Mucosa of stomach (tissue), 1 donor: ENCODE results near the gene DOC2A.
A peak's percentile ranks its signal among the peaks of the same experiment; 100 is the strongest.

Experiments
- H3K27me3 ChIP-seq: one replicate; pipeline ENCODE4 v1.7.0; 2013; ENCODE audit warnings: mild to moderate bottlenecking, low read length; ENCODE audit not compliant: control insufficient read depth, insufficient read depth
- H3K36me3 ChIP-seq: one replicate; pipeline ENCODE4 v1.7.0; 2013; ENCODE audit warnings: low read length; ENCODE audit not compliant: control insufficient read depth, insufficient read depth
- H3K4me1 ChIP-seq: one replicate; pipeline ENCODE4 v1.7.0; 2013; ENCODE audit warnings: mild to moderate bottlenecking, low read length; ENCODE audit not compliant: control insufficient read depth, insufficient read depth
- H3K4me3 ChIP-seq: one replicate; pipeline ENCODE4 v1.7.0; 2013; ENCODE audit warnings: low read length
- H3K9ac ChIP-seq: one replicate; pipeline ENCODE4 v1.7.0; 2013; ENCODE audit warnings: mild to moderate bottlenecking, low read length, moderate library complexity
- H3K9me3 ChIP-seq: one replicate; pipeline ENCODE4 v1.7.0; 2013; ENCODE audit warnings: mild to moderate bottlenecking, low read length, moderate library complexity; ENCODE audit not compliant: control insufficient read depth
- donor health status: Pancreatic carcinoma.

The DOC2A gene

DNA sequence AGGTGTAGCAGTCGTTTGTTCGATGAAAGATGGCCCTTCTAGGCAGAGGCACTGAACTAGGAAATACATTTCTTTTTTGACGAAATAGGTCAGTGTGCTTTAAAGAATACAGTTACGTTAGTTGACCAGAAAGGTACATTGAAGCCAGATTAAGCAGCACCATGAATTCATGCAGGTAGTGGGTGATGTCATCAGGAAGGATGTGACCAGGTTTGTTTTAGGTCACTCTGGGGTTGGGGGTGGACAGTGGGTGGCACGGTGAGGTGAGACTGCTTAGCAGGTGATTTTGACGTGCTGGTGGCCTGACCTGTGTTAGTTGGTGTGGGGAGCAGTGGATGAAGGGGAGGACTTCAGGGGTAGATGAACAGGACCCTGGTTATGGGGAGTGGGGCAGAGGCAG is 11.2 kb downstream of the DOC2A start:
- Histone ChIP-seq H3K4me1 (peaks cover 10% of the 10 kb centered on the region), H3K27me3 (no peaks in the 10 kb centered on the region), H3K9me3 (no peaks in the 10 kb centered on the region), H3K36me3 (no peaks in the 10 kb centered on the region), H3K9ac (no peak overlapping the region), H3K4me3 (no peak overlapping the region)

- no peaks in the 10 kb centered on the region for H3K27me3 ChIP-seq
- no peaks in the 10 kb centered on the region for H3K36me3 ChIP-seq
- peaks cover 17% of the 10 kb centered on the region for H3K4me1 ChIP-seq
- peak overlapping the region; percentile 69 for H3K4me3 ChIP-seq
- H3K9ac ChIP-seq, result peak overlapping the region; percentile 87
- H3K9me3 ChIP-seq, result no peaks in the 10 kb centered on the region
Observed at GRCh38 chr16:29996766-29997250, 14.0 kb downstream of the DOC2A start.

DNA sequence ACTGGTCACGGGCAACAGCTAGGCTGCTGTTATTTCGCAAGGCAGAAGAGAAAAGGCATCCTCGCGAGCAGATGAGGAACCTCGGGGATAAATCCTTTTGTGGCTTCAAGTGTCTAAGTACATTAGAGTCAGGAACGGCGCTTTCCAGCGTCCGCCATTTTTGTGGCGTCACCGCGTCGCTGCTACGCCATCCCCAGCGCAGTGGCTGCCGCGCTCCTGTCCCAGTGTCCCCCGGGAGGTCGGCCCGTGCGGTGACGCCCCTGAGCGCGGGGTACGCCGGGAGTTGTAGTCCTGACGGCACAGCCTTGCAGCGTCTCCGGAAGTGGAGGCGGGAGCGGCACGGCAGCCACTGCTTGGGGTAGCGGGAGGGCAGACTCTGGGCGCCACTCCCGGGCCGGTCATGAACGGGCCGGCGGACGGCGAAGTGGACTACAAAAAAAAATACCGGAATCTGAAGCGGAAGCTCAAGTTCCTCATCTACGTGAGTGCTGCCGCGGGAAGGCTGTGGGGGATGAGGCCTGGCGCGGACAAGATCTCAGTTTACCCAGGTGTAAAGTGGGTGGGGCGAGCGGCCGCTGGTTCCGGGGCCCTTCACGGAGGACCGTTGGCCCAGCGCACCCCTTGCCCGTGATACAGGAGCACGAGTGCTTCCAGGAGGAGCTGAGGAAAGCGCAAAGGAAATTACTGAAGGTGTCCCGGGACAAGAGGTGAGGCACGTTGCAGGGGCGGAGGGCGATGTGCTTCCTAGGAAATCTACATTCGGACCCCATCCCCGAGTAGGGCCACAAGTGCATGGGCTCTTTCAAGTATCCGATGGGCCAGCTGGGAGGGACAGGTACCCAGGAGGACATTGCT is 14.7 kb downstream of the DOC2A start, which contains the start of gene INO80E:
Gene INO80E (plus strand): TSS at position 331 of the 855 bp plus-strand sequence. CDS start 70 bp downstream, at position 401.
- Histone ChIP-seq H3K9ac (peak within 1 kb of the TSS; percentile 87), H3K27me3 (no peaks in the 10 kb centered on the region), H3K4me1 (peaks cover 17% of the 10 kb centered on the region), H3K9me3 (no peaks in the 10 kb centered on the region), H3K4me3 (peak within 1 kb of the TSS; percentile 85), H3K36me3 (no peaks in the 10 kb centered on the region)

- Histone ChIP-seq H3K4me1 (peaks cover 21% of the 10 kb centered on the region), H3K9ac (peak within 1 kb of the TSS; percentile 87), H3K27me3 (no peaks in the 10 kb centered on the region), H3K9me3 (no peaks in the 10 kb centered on the region), H3K36me3 (no peaks in the 10 kb centered on the region), H3K4me3 (peak within 1 kb of the TSS; percentile 85)
Observed at GRCh38 chr16:29995324-29995910, 15.4 kb downstream of the DOC2A start, which contains the start of gene HIRIP3. TSS of gene HIRIP3 (minus strand) at chr16:29995617. CDS start at chr16:29995605, 12 bp downstream.

GRCh38 chr16:29994600-29995323 is 16.1 kb downstream of the DOC2A start:
- peak overlapping the region; percentile 87 for H3K9ac ChIP-seq
- H3K9me3 ChIP-seq, result no peaks in the 10 kb centered on the region
- H3K27me3 ChIP-seq, result no peaks in the 10 kb centered on the region
- H3K36me3 ChIP-seq, result no peaks in the 10 kb centered on the region
- peaks cover 24% of the 10 kb centered on the region for H3K4me1 ChIP-seq
- H3K4me3 ChIP-seq, result peak overlapping the region; percentile 85

- Histone ChIP-seq H3K36me3 (peaks cover 4% of the 10 kb centered on the region), H3K9me3 (no peaks in the 10 kb centered on the region), H3K27me3 (no peaks in the 10 kb centered on the region), H3K4me1 (peaks cover 31% of the 10 kb centered on the region), H3K4me3 (no peak overlapping the region), H3K9ac (peak overlapping the region; percentile 87)
Observed at GRCh38 chr16:29993903-29994599, 16.8 kb downstream of the DOC2A start.

DNA sequence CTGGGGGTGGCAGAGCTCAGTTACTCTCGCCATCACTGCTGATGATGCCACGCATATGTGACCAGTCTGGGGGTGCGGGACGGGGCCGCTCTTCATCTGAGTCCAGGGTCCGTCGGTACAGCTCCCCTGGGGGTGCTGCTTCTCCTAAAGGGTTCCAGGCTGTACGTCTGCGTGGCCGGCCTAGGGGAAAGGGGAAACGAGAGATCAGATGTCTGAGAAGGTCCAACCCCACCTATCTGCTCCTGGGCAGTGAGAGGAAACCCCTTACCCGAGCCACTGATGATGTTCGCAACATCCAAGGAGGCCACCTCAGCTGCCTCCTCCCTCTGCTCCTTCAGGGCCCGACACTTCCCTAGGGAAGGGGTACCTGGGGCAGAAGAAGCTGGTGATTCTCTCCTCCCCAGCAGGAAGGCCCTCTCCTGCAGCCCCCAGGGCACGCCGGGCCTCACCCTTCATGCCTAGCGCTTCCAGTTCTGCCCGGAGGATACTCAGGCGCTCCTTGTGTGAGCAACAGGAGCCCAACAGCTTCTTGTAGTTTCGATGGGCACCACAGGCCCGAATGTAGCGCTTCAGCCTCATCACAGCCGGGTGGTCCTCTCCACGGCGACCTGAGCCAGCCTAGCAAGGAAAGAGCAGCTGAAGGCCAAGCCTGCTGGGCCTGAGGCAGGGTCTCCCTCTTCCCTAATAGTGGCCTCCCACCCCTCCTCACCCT is 17.5 kb downstream of the DOC2A start:
- peaks cover 35% of the 10 kb centered on the region for H3K4me1 ChIP-seq
- H3K4me3 ChIP-seq, result no peak overlapping the region
- H3K36me3 ChIP-seq, result peaks cover 10% of the 10 kb centered on the region
- no peak overlapping the region for H3K9ac ChIP-seq
- no peaks in the 10 kb centered on the region for H3K27me3 ChIP-seq
- H3K9me3 ChIP-seq, result no peaks in the 10 kb centered on the region

- Histone ChIP-seq H3K27me3 (no peaks in the 10 kb centered on the region), H3K9ac (no peak overlapping the region), H3K36me3 (peaks cover 10% of the 10 kb centered on the region), H3K9me3 (no peaks in the 10 kb centered on the region), H3K4me1 (peaks cover 35% of the 10 kb centered on the region), H3K4me3 (no peak overlapping the region)
Observed at GRCh38 chr16:29992344-29992967, 18.4 kb downstream of the DOC2A start.

- peaks cover 30% of the 10 kb centered on the region for H3K4me1 ChIP-seq
- no peak overlapping the region for H3K4me3 ChIP-seq
- no peak overlapping the region for H3K9ac ChIP-seq
- no peaks in the 10 kb centered on the region for H3K9me3 ChIP-seq
- H3K36me3 ChIP-seq, result peaks cover 14% of the 10 kb centered on the region
- no peaks in the 10 kb centered on the region for H3K27me3 ChIP-seq
Observed at GRCh38 chr16:29991571-29991904, 19.3 kb downstream of the DOC2A start.

DNA sequence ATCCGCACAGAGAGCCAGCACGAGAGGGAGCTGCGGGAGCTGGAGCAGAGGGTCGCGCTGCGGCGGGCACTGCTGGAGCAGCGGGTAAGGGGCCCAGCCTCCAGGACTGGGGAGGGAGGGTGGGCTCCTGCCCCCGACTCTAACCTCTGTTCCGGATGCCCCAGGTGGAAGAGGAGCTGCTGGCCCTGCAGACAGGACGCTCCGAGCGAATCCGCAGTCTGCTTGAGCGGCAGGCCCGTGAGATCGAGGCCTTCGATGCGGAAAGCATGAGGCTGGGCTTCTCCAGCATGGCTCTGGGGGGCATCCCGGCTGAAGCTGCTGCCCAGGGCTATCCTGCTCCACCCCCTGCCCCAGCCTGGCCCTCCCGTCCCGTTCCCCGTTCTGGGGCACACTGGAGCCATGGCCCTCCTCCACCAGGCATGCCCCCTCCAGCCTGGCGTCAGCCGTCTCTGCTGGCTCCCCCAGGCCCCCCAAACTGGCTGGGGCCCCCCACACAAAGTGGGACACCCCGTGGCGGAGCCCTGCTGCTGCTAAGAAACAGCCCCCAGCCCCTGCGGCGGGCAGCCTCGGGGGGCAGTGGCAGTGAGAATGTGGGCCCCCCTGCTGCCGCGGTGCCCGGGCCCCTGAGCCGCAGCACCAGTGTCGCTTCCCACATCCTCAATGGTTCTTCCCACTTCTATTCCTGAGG is 19.8 kb downstream of the DOC2A start:
- Histone ChIP-seq H3K4me1 (peaks cover 29% of the 10 kb centered on the region), H3K9me3 (no peaks in the 10 kb centered on the region), H3K36me3 (peaks cover 14% of the 10 kb centered on the region), H3K9ac (no peak overlapping the region), H3K27me3 (no peaks in the 10 kb centered on the region), H3K4me3 (no peak overlapping the region)
